HL-60 (cell line): ENCODE data around the gene CTRB1.

ENCODE experiments used
- DNase-seq, 2 experiments: peaks; one replicate each; pipeline ENCODE4 v3.0.0-alpha.2; 2010 to 2020; ENCODE audit warnings: low read depth in 1 of 2, low spot score in 1 of 2
- H3K27ac ChIP-seq: fragments of 250-450 bp; sonication (Bioruptor Pico); replicated peaks from 2 replicates; pipeline ENCODE4 v1.5.1; 2020; ENCODE audit warnings: mild to moderate bottlenecking, moderate library complexity
- H3K27me3 ChIP-seq: fragments of 250-450 bp; sonication (Bioruptor Pico); 2 replicates; pipeline ENCODE4 v1.5.1; 2021; ENCODE audit warnings: mild to moderate bottlenecking, moderate library complexity; ENCODE audit not compliant: insufficient read depth, poor library complexity, severe bottlenecking
- H3K4me3 ChIP-seq: replicated peaks from 2 replicates; pipeline ENCODE4 v1.5.1; 2011; ENCODE audit warnings: mild to moderate bottlenecking, control low read depth, low read length; ENCODE audit not compliant: insufficient read depth
- CTCF ChIP-seq: IDR thresholded peaks from one replicate; pipeline ENCODE4 v1.5.1; 2011; ENCODE audit warnings: low read length, control low read depth, inconsistent platforms; ENCODE audit not compliant: insufficient read depth
- GABPA ChIP-seq: IDR thresholded peaks from 2 replicates; pipeline ENCODE4 v1.6.1; 2012; ENCODE audit warnings: low read depth
- POLR2AphosphoS5 ChIP-seq: IDR thresholded peaks from 2 replicates; pipeline ENCODE4 v1.6.1; 2012; ENCODE audit warnings: low read depth
- REST ChIP-seq: IDR thresholded peaks from 2 replicates; pipeline ENCODE4 v1.6.1; 2012; ENCODE audit warnings: low read depth; ENCODE audit not compliant: insufficient replicate concordance
- SPI1 ChIP-seq: IDR thresholded peaks from 2 replicates; pipeline ENCODE4 v1.6.1; 2012; ENCODE audit warnings: low read depth, mild to moderate bottlenecking, borderline replicate concordance

The CTRB1 gene

GRCh38 chr16:75254359-75254837 lies 35.6 kb downstream of the CTRB1 start:
- no peak for TF ChIP-seq GABPA
- TF ChIP-seq REST = no peak
- no peak for TF ChIP-seq SPI1
- no peak for TF ChIP-seq POLR2AphosphoS5
- no peak for TF ChIP-seq CTCF
- no peak for DNase-seq
- no peak overlapping the region for H3K27ac ChIP-seq
- no peak overlapping the region for H3K4me3 ChIP-seq
- peaks cover 76% of the 10 kb centered on the region for H3K27me3 ChIP-seq

GRCh38 chr16:75256059-75256571 lies 37.3 kb downstream of the CTRB1 start:
- Histone ChIP-seq H3K27me3 (peaks cover 62% of the 10 kb centered on the region), H3K4me3 (no peak overlapping the region), H3K27ac (no peak overlapping the region)
- no peak for DNase-seq
- TF ChIP-seq CTCF (no peak), POLR2AphosphoS5 (no peak), REST (no peak), GABPA (no peak), SPI1 (no peak)

- no peak overlapping the region for H3K27ac ChIP-seq
Observed at GRCh38 chr16:75256696-75257343, 38.0 kb downstream of the CTRB1 start.

More at GRCh38 chr16:75256696-75257343, 38.0 kb downstream of the CTRB1 start:
- TF ChIP-seq GABPA (no peak), CTCF (no peak), POLR2AphosphoS5 (no peak), REST (no peak), SPI1 (no peak)
- peaks cover 60% of the 10 kb centered on the region for H3K27me3 ChIP-seq
- no peak overlapping the region for H3K4me3 ChIP-seq
- no peak for DNase-seq
